GM15510 (cell line): ENCODE data around the gene MT1H.

Experiments used
- POLR2A ChIP-seq: IDR thresholded peaks from 3 replicates; pipeline ENCODE4 v1.6.1; 2011; ENCODE audit warnings: borderline replicate concordance; ENCODE audit not compliant: insufficient read length; ENCODE audit errors: extremely low read depth

Gene MT1H

GRCh38 chr16:56677474-56677873 lies 7.9 kb downstream of the MT1H start:
- TF ChIP-seq POLR2A, result no peak

- no peak for TF ChIP-seq POLR2A
Observed at GRCh38 chr16:56679078-56679730, 9.6 kb downstream of the MT1H start.

- TF ChIP-seq POLR2A, result no peak
Observed at GRCh38 chr16:56679818-56680217, 10.2 kb downstream of the MT1H start.

GRCh38 chr16:56681939-56682702 lies 12.5 kb downstream of the MT1H start, which contains the start of gene MT1X:
TSS of gene MT1X (plus strand) at chr16:56682470. CDS start at chr16:56682541, 71 bp downstream.
- peak; percentile 86 for TF ChIP-seq POLR2A

- TF ChIP-seq POLR2A, result no peak
Observed at GRCh38 chr16:56682703-56683397, 13.2 kb downstream of the MT1H start.

GRCh38 chr16:56683424-56684172 lies 14.0 kb downstream of the MT1H start:
- no peak for TF ChIP-seq POLR2A

- no peak for TF ChIP-seq POLR2A
Observed at GRCh38 chr16:56684256-56684925, 14.8 kb downstream of the MT1H start.

- no peak for TF ChIP-seq POLR2A
Observed at GRCh38 chr16:56684926-56685590, 15.4 kb downstream of the MT1H start.

- no peak for TF ChIP-seq POLR2A
Observed at GRCh38 chr16:56686758-56687157, 17.1 kb downstream of the MT1H start.

- TF ChIP-seq POLR2A, result no peak
Observed at GRCh38 chr16:56688762-56689161, 19.1 kb downstream of the MT1H start.

- TF ChIP-seq POLR2A, result no peak
Observed at GRCh38 chr16:56689171-56689570, 19.6 kb downstream of the MT1H start.

- no peak for TF ChIP-seq POLR2A
Observed at GRCh38 chr16:56690420-56691122, 21.0 kb downstream of the MT1H start.

GRCh38 chr16:56691885-56692284 lies 22.3 kb downstream of the MT1H start:
- TF ChIP-seq POLR2A, result no peak

- TF ChIP-seq POLR2A, result no peak
Observed at GRCh38 chr16:56695246-56695645, 25.6 kb downstream of the MT1H start.
